ENCODE measurements around the gene TCF20. TPM values are rescaled to one million over a fixed set of nuclear protein-coding genes. Genes with fewer than 3 reads are reported as not detected.

The TCF20 gene
- total and polyA plus RNA-seq, 2 experiments from 2014 or later, result 0.64 to 17.2 TPM

- in situ Hi-C loops (cut with MboI), result no loop called here
- Histone ChIP-seq H3K9me3 (ENCODE audit: low read depth) (no peaks in the 10 kb centered on the region), H3K9ac (no peak overlapping the region), H4K20me1 (ENCODE audit: insufficient read depth) (no peaks in the 10 kb centered on the region), H3K27me3 (replicated peaks; ENCODE audit: insufficient read depth) (peaks cover 2% of the 10 kb centered on the region; the same call in 1 of the 2 replicates), H3K79me2 (ENCODE audit: insufficient read depth) (no peaks in the 10 kb centered on the region), H3K27ac (no peak overlapping the region), H3K4me2 (ENCODE audit: unreplicated experiment) (no peak overlapping the region), H3K4me1 (ENCODE audit: insufficient read depth) (no peaks in the 10 kb centered on the region), H2AFZ (no peak overlapping the region), H3K4me3 (no peak overlapping the region), H3K9me2 (ENCODE audit: insufficient read depth) (no peaks in the 10 kb centered on the region), H3F3A (ENCODE audit: insufficient read depth) (no peaks in the 10 kb centered on the region), H3K36me3 (ENCODE audit: low read depth) (no peaks in the 10 kb centered on the region)
- TF ChIP-seq EZH2 (IDR thresholded peaks at IDR 0.05; ENCODE audit: insufficient read depth, poor library complexity, severe bottlenecking), result no peak
- TF ChIP-seq EZH2phosphoT487 (IDR thresholded peaks at IDR 0.05; ENCODE audit: insufficient read depth, low read depth), result no peak
- 92 to 96% methylated on average over 9 of the region's 9 CpGs for WGBS, 2 experiments (ENCODE audit: low coverage in 1 of 2, low lambda C conversion rate in 2 of 2, missing lambda C conversion rate in 2 of 2)
- DNase-seq, result no peak
Observed at GRCh38 chr22:42280140-42280539, 9.7 kb upstream of the TCF20 start.

GRCh38 chr22:42279425-42280020 lies 9.1 kb upstream of the TCF20 start:
- DNase-seq, result no peak
- 87 to 88% methylated on average over 13 of the region's 13 CpGs for WGBS, 2 experiments (ENCODE audit: low coverage in 1 of 2, low lambda C conversion rate in 2 of 2, missing lambda C conversion rate in 2 of 2)
- H3K27me3 ChIP-seq (replicated peaks; ENCODE audit: insufficient read depth), result no peaks in the 10 kb centered on the region; the same call in 1 of the 2 replicates

GRCh38 chr22:42277988-42278776 lies 7.7 kb upstream of the TCF20 start:
- H4K20me1 ChIP-seq (ENCODE audit: insufficient read depth), result no peaks in the 10 kb centered on the region
- in situ Hi-C loops (cut with MboI), result no loop called here
- no peak for DNase-seq

More at GRCh38 chr22:42279425-42280020, 9.1 kb upstream of the TCF20 start:
- Histone ChIP-seq H3K9ac (no peak overlapping the region), H3K4me2 (ENCODE audit: unreplicated experiment) (no peak overlapping the region), H3K36me3 (ENCODE audit: low read depth) (no peaks in the 10 kb centered on the region), H2AFZ (no peak overlapping the region), H3K9me3 (ENCODE audit: low read depth) (no peaks in the 10 kb centered on the region), H3K79me2 (ENCODE audit: insufficient read depth) (no peaks in the 10 kb centered on the region), H4K20me1 (ENCODE audit: insufficient read depth) (no peaks in the 10 kb centered on the region), H3K4me3 (no peak overlapping the region), H3K9me2 (ENCODE audit: insufficient read depth) (no peaks in the 10 kb centered on the region), H3K27ac (no peak overlapping the region), H3F3A (ENCODE audit: insufficient read depth) (no peaks in the 10 kb centered on the region), H3K4me1 (ENCODE audit: insufficient read depth) (no peaks in the 10 kb centered on the region)
- TF ChIP-seq EZH2phosphoT487 (IDR thresholded peaks at IDR 0.05; ENCODE audit: insufficient read depth, low read depth), result no peak
- TF ChIP-seq EZH2 (IDR thresholded peaks at IDR 0.05; ENCODE audit: insufficient read depth, poor library complexity, severe bottlenecking), result no peak
- in situ Hi-C loops (cut with MboI), result no loop called here

GRCh38 chr22:42277232-42277753 lies 6.8 kb upstream of the TCF20 start:
- Histone ChIP-seq H3K27ac (no peak overlapping the region), H4K20me1 (ENCODE audit: insufficient read depth) (no peaks in the 10 kb centered on the region), H3K9ac (no peak overlapping the region), H3K79me2 (ENCODE audit: insufficient read depth) (no peaks in the 10 kb centered on the region), H3F3A (ENCODE audit: insufficient read depth) (no peaks in the 10 kb centered on the region), H3K9me2 (ENCODE audit: insufficient read depth) (no peaks in the 10 kb centered on the region), H3K4me1 (ENCODE audit: insufficient read depth) (no peaks in the 10 kb centered on the region), H3K36me3 (ENCODE audit: low read depth) (no peaks in the 10 kb centered on the region), H3K9me3 (ENCODE audit: low read depth) (no peaks in the 10 kb centered on the region), H3K4me2 (ENCODE audit: unreplicated experiment) (no peak overlapping the region), H3K4me3 (no peak overlapping the region), H3K27me3 (replicated peaks; ENCODE audit: insufficient read depth) (no peaks in the 10 kb centered on the region), H2AFZ (no peak overlapping the region)
- in situ Hi-C loops (cut with MboI), result no loop called here
- WGBS, 2 experiments (ENCODE audit: low coverage in 1 of 2, low lambda C conversion rate in 2 of 2, missing lambda C conversion rate in 2 of 2), result 92 to 95% methylated on average over 4 of the region's 4 CpGs
- DNase-seq, result no peak
- TF ChIP-seq EZH2 (IDR thresholded peaks at IDR 0.05; ENCODE audit: insufficient read depth, poor library complexity, severe bottlenecking), result no peak

More at GRCh38 chr22:42277988-42278776, 7.7 kb upstream of the TCF20 start:
- H3K79me2 ChIP-seq (ENCODE audit: insufficient read depth), result no peaks in the 10 kb centered on the region
- H3K9ac ChIP-seq, result no peak overlapping the region
- H3K27ac ChIP-seq, result no peak overlapping the region
- WGBS, 2 experiments (ENCODE audit: low coverage in 1 of 2, low lambda C conversion rate in 2 of 2, missing lambda C conversion rate in 2 of 2), result 82 to 84% methylated on average over 21 of the region's 21 CpGs
- no peaks in the 10 kb centered on the region for H3K27me3 ChIP-seq (replicated peaks; ENCODE audit: insufficient read depth)
- no peaks in the 10 kb centered on the region for H3K4me1 ChIP-seq (ENCODE audit: insufficient read depth)
- H3K4me3 ChIP-seq, result no peak overlapping the region
- no peak overlapping the region for H2AFZ ChIP-seq
- no peak overlapping the region for H3K4me2 ChIP-seq (ENCODE audit: unreplicated experiment)
- TF ChIP-seq EZH2 (IDR thresholded peaks at IDR 0.05; ENCODE audit: insufficient read depth, poor library complexity, severe bottlenecking) (no peak), EZH2phosphoT487 (IDR thresholded peaks at IDR 0.05; ENCODE audit: insufficient read depth, low read depth) (no peak)
- no peaks in the 10 kb centered on the region for H3F3A ChIP-seq (ENCODE audit: insufficient read depth)
- no peaks in the 10 kb centered on the region for H3K9me2 ChIP-seq (ENCODE audit: insufficient read depth)
- H3K36me3 ChIP-seq (ENCODE audit: low read depth), result no peaks in the 10 kb centered on the region
- no peaks in the 10 kb centered on the region for H3K9me3 ChIP-seq (ENCODE audit: low read depth)
